ENCODE data around the gene TOR4A. TPM values are rescaled to one million over a fixed set of nuclear protein-coding genes. Genes with fewer than 3 reads are reported as not detected.

TOR4A gene
- total and polyA plus RNA-seq, 2 donors (not counting 1 experiment from before 2014, with no cell fraction given): 8.3 to 15.3 TPM

DNA sequence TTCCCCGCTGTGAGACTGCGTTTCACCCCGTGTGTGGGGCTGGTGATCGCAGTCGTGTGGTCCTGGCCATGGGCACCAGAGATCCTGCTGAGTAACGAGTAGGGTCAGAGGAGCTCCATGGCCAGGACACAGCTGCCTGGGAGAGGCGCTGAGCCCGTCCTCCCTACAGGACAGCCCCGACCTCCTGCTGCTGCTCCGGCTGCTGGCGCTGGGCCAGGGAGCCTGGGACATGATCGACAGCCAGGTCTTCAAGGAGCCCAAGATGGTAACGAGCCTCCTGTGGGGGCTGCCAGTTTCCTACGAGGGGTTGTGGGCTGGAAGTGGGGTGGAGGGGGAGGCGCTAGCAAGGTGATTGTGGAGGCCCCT is 11.4 kb upstream of the TOR4A start:
- Histone ChIP-seq H3K9me3 (ENCODE audit: control extremely low read depth in 1 of 3, control insufficient read depth in 2 of 3, insufficient read depth in 1 of 3, low read length in 2 of 3) (no peaks in the 10 kb centered on the region), H4K20me1 (ENCODE audit: control insufficient read depth, insufficient read depth, low read length, poor library complexity, severe bottlenecking) (peaks cover 33% of the 10 kb centered on the region), H3K79me2 (ENCODE audit: control insufficient read depth, insufficient read depth, low read length) (peaks cover 17% of the 10 kb centered on the region), H2AFZ (ENCODE audit: insufficient read depth, low read depth, low read length, poor library complexity, severe bottlenecking) (no peak overlapping the region), H3K9ac (ENCODE audit: low read length) (no peak overlapping the region), H3K4me2 (replicated peaks; ENCODE audit: low read depth, low read length, poor library complexity, severe bottlenecking) (no peak overlapping the region), H3K36me3 (replicated peaks in 1 of 2; ENCODE audit: control extremely low read depth in 1 of 2, control insufficient read depth in 1 of 2, extremely low read depth in 1 of 2, insufficient read depth in 2 of 2, low read length in 1 of 2) (peaks cover 0 to 30% of the 10 kb centered on the region in 2 experiments), H3K27ac (ENCODE audit: low read length in 2 of 2) (no peak overlapping the region), H3K4me3 (ENCODE audit: control extremely low read depth in 1 of 5, extremely low read depth in 1 of 5, insufficient read depth in 1 of 5, low read depth in 2 of 5, low read length in 4 of 5) (no peak overlapping the region), H3K27me3 (replicated peaks in 1 of 4; ENCODE audit: control extremely low read depth in 1 of 4, control insufficient read depth in 3 of 4, insufficient read depth in 4 of 4, low read length in 3 of 4) (no peaks in the 10 kb centered on the region), H3K4me1 (ENCODE audit: control insufficient read depth in 2 of 2, insufficient read depth in 2 of 2, low read length in 2 of 2) (peaks cover 11 to 44% of the 10 kb centered on the region in 2 donors)
- TF ChIP-seq, protein P1, sequence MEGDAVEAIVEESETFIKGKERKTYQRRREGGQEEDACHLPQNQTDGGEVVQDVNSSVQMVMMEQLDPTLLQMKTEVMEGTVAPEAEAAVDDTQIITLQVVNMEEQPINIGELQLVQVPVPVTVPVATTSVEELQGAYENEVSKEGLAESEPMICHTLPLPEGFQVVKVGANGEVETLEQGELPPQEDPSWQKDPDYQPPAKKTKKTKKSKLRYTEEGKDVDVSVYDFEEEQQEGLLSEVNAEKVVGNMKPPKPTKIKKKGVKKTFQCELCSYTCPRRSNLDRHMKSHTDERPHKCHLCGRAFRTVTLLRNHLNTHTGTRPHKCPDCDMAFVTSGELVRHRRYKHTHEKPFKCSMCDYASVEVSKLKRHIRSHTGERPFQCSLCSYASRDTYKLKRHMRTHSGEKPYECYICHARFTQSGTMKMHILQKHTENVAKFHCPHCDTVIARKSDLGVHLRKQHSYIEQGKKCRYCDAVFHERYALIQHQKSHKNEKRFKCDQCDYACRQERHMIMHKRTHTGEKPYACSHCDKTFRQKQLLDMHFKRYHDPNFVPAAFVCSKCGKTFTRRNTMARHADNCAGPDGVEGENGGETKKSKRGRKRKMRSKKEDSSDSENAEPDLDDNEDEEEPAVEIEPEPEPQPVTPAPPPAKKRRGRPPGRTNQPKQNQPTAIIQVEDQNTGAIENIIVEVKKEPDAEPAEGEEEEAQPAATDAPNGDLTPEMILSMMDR (IDR thresholded peaks at IDR 0.05): no peak
- TF ChIP-seq EZH2 (IDR thresholded peaks at IDR 0.05; ENCODE audit: borderline replicate concordance, insufficient read depth, low read depth, low read length, poor library complexity, severe bottlenecking): no peak
- peaks cover 25% of the 10 kb centered on the region for H3K4me1 Mint-ChIP-seq
- H3K27ac Mint-ChIP-seq: no peak overlapping the region
- ChIA-PET POLR2A (interaction anchor here (0.6 to 1.1 kb wide), 3 partner anchors 9 to 502 kb away, joined by 3 to 6 read pairs (median 6); partner anchors contain the start of gene MAN1B1), CTCF (interaction anchor here (0.6 kb wide), 1 partner anchor 18 kb away, joined by 3 read pairs; no protein-coding TSS in a partner anchor)
- no peaks in the 10 kb centered on the region for H3K9me3 Mint-ChIP-seq (ENCODE audit: insufficient read depth)
- intact Hi-C loops (cut with micrococcal nuclease): no loop called here
- 96% methylated on average over 15 of the region's 15 CpGs for WGBS (ENCODE audit: insufficient coverage)
- H3K4me3 Mint-ChIP-seq: no peak overlapping the region
- H3K27me3 Mint-ChIP-seq: no peaks in the 10 kb centered on the region
- no peak for ATAC-seq (ENCODE audit: low read depth)
- DNase-seq: no peak

GRCh38 chr9:137266585-137267453 is 10.7 kb upstream of the TOR4A start:
- Mint-ChIP-seq H3K27ac (no peak overlapping the region), H3K4me3 (no peak overlapping the region), H3K27me3 (no peaks in the 10 kb centered on the region), H3K9me3 (ENCODE audit: insufficient read depth) (no peaks in the 10 kb centered on the region), H3K4me1 (peaks cover 29% of the 10 kb centered on the region)
- Histone ChIP-seq H4K20me1 (ENCODE audit: control insufficient read depth, insufficient read depth, low read length, poor library complexity, severe bottlenecking) (peaks cover 33% of the 10 kb centered on the region), H3K36me3 (replicated peaks in 1 of 2; ENCODE audit: control extremely low read depth in 1 of 2, control insufficient read depth in 1 of 2, extremely low read depth in 1 of 2, insufficient read depth in 2 of 2, low read length in 1 of 2) (peaks cover 0 to 28% of the 10 kb centered on the region in 2 experiments), H3K4me3 (ENCODE audit: control extremely low read depth in 1 of 5, extremely low read depth in 1 of 5, insufficient read depth in 1 of 5, low read depth in 2 of 5, low read length in 4 of 5) (no peak overlapping the region), H3K4me2 (replicated peaks; ENCODE audit: low read depth, low read length, poor library complexity, severe bottlenecking) (no peak overlapping the region), H3K9me3 (ENCODE audit: control extremely low read depth in 1 of 3, control insufficient read depth in 2 of 3, insufficient read depth in 1 of 3, low read length in 2 of 3) (no peaks in the 10 kb centered on the region), H2AFZ (ENCODE audit: insufficient read depth, low read depth, low read length, poor library complexity, severe bottlenecking) (no peak overlapping the region), H3K9ac (ENCODE audit: low read length) (no peak overlapping the region), H3K79me2 (ENCODE audit: control insufficient read depth, insufficient read depth, low read length) (peaks cover 23% of the 10 kb centered on the region), H3K4me1 (ENCODE audit: control insufficient read depth in 2 of 2, insufficient read depth in 2 of 2, low read length in 2 of 2) (peaks cover 11 to 48% of the 10 kb centered on the region in 2 donors), H3K27me3 (replicated peaks in 1 of 4; ENCODE audit: control extremely low read depth in 1 of 4, control insufficient read depth in 3 of 4, insufficient read depth in 4 of 4, low read length in 3 of 4) (no peaks in the 10 kb centered on the region), H3K27ac (ENCODE audit: low read length in 2 of 2) (no peak overlapping the region)
- ChIA-PET CTCF (interaction anchor here (0.6 to 1.5 kb wide), 3 partner anchors 19 to 30 kb away, joined by 3 to 5 read pairs (median 4); no protein-coding TSS in a partner anchor), POLR2A (interaction anchor here (0.6 to 1.1 kb wide), 6 partner anchors 9 to 502 kb away, joined by 3 to 11 read pairs (median 6); partner anchors contain the start of gene MAN1B1)
- ATAC-seq (ENCODE audit: low read depth): no peak
- intact Hi-C loops (cut with micrococcal nuclease): no loop called here
- no peak for DNase-seq
- TF ChIP-seq EZH2 (IDR thresholded peaks at IDR 0.05; ENCODE audit: borderline replicate concordance, insufficient read depth, low read depth, low read length, poor library complexity, severe bottlenecking): no peak
- TF ChIP-seq, protein P1 (IDR thresholded peaks at IDR 0.05): no peak
- 94% methylated on average over 26 of the region's 34 CpGs for WGBS (ENCODE audit: insufficient coverage)

Measured in B cell (primary cell).